RWPE1 (cell line): ENCODE data around the gene IRX3.

Experiments
- CTCF ChIA-PET: fragments of 350-600 bp; sonication (Branson Sonifier 250); formaldehyde crosslinking; extraction: SDS; loops from one replicate; lab custom pipeline; 2021; lab: Yijun Ruan, JAX
- POLR2A ChIA-PET: fragments of 400-600 bp; formaldehyde crosslinking; extraction: SDS; loops from one replicate; lab custom pipeline; 2020; ENCODE audit warnings: antibody characterized with exemption; ENCODE audit not compliant: low non-redundant PET; lab: Yijun Ruan, JAX
- DNase-seq: peaks from one replicate; pipeline ENCODE4 v3.0.0; 2012; ENCODE audit warnings: low spot score
- H3K27ac ChIP-seq: fragments of 450-650 bp; 2 replicates; pipeline ENCODE4 v1.5.1; 2017
- TF ChIP-seq, protein P1 (sequence below): fragments of 450-650 bp; conservative IDR thresholded peaks from 2 replicates; pipeline ENCODE4 v1.5.1; 2017; ENCODE audit warnings: low read depth, mild to moderate bottlenecking

The IRX3 gene

DNA sequence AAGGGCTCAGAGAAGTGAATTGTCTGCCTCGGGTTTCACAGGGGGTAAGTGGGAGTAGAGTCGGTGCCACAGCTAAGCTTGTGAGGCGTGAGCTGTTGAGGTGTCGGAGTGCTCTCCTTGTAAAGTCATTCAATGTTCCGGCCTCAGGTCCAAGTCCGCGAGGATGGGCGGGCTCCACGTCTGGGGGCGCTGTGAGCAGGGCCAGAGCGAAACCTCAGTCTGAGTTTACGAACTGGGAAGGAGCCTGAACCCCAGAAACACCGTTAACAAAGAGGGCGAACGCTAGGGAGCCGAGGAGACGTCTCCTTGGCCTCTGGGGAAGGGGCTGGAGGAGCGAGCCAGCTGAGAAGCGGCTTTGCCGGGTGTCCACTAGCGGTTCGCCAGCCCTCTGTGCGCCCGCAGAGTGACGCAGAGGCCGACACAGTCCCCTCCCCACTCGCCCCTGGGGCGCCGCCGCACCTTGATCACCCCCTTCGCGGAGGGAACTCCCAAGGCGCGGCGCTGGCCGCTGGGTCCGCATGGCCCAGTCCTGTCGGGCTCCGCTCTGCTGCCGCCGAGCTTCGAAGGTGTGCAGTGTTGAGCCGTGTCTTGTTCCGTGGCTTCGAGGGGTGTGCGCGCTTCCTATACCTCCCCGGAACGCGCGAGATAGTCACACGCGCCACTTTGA lies 4.9 kb downstream of the IRX3 start:
- TF ChIP-seq, protein P1, sequence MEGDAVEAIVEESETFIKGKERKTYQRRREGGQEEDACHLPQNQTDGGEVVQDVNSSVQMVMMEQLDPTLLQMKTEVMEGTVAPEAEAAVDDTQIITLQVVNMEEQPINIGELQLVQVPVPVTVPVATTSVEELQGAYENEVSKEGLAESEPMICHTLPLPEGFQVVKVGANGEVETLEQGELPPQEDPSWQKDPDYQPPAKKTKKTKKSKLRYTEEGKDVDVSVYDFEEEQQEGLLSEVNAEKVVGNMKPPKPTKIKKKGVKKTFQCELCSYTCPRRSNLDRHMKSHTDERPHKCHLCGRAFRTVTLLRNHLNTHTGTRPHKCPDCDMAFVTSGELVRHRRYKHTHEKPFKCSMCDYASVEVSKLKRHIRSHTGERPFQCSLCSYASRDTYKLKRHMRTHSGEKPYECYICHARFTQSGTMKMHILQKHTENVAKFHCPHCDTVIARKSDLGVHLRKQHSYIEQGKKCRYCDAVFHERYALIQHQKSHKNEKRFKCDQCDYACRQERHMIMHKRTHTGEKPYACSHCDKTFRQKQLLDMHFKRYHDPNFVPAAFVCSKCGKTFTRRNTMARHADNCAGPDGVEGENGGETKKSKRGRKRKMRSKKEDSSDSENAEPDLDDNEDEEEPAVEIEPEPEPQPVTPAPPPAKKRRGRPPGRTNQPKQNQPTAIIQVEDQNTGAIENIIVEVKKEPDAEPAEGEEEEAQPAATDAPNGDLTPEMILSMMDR: no peak
- no peak overlapping the region; the same call in 1 of the 2 replicates for H3K27ac ChIP-seq
- ChIA-PET POLR2A (no interaction called here), CTCF (interaction anchor here (0.8 to 1.1 kb wide), 3 partner anchors 150 to 649 kb away, joined by 4 read pairs; partner anchors contain the start of gene IRX5)
- no peak for DNase-seq

DNA sequence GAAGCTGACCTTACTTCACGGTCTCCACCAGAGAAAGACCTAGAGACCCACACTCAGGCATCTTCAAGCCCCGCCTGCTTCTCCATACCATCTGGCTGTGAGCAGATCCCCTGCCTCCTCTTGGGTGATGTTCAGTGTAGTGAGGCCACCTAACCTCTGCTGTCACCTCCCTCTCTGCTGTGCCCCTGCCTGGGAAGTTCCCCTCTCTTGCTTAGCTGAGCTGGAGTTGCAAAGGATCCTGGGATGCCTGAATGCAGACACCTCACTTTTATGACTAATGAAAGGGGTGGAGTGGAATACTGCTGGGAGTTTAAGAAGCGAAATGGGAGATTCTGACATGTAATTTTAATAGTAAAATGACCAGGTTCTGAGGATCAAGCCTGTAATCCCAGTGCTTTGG lies 5.8 kb downstream of the IRX3 start:
- ChIA-PET POLR2A (no interaction called here), CTCF (interaction anchor here (0.7 kb wide), 1 partner anchor 648 kb away, joined by 3 read pairs; no protein-coding TSS in a partner anchor)
- DNase-seq: peak; percentile 11

DNA sequence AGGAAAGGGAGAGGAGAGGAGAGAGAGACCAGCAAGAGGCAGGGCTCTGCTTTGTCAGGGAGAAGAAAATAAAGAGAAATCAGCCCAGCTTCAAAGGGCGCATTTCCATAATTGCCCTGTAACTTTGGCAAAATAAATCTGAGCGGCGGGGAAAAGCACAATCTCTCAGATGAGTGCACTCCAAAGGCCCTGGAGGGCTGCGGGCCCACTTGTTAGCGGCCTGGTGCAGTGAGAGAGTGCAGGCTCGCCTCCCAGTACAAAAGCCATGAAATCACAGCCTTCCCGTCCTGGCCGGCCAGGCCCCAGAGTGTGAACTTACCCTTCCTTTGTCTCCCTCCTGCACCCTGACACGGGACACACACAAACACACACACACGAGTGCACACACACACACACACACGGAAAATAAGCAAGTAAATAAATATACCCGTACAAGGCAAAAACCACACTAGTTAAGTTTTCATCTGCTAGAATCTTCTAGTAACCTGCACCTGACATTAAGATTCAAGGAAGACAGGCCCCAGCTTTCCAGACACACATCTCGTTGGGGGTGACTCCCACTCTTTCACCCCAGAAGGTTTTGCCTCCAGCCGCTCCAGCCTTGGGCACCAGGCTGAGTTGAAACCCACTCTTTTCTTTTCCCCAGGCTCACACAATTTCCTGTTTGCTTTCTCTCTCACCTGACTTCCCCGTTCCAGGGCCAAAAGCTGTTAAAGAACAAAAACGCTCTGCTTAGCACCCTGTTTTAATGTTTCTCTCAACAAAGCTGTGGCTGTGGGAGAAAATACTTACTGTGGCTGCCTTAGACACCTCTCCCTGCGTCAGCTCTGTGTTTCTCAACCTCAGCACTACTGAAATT lies 8.5 kb downstream of the IRX3 start:
- TF ChIP-seq, protein P1: no peak
- DNase-seq: no peak
- H3K27ac ChIP-seq: no peak overlapping the region
- POLR2A ChIA-PET: no interaction called here
- CTCF ChIA-PET: no interaction called here

More for the DNA sequence above, 5.8 kb downstream of the IRX3 start:
- TF ChIP-seq, protein P1: no peak
- H3K27ac ChIP-seq: no peak overlapping the region; the same call in 1 of the 2 replicates

DNA sequence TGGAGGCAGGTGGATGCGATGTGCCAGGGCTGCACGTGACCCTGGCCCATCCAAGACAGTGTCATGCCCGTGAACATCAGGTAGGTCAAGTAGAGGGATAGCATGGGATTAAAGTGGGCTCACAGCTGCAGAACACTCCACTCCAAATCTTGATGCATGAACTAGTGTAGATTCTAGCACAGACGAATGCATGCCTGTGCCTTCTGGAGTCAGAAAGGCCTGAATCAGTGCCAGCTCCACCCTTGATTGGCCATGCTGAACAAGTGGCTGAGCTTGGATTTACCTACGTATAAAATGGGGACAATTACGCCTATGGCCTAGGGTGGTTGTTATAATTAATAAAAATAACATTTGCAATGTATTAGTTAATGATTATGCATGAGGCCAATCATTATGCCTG lies 10.6 kb downstream of the IRX3 start:
- POLR2A ChIA-PET: no interaction called here
- CTCF ChIA-PET: interaction anchor here (0.8 kb wide), 2 partner anchors 9 to 376 kb away, joined by 3 read pairs; no protein-coding TSS in a partner anchor
- no peak overlapping the region for H3K27ac ChIP-seq
- DNase-seq: no peak
- TF ChIP-seq, protein P1: no peak

DNA sequence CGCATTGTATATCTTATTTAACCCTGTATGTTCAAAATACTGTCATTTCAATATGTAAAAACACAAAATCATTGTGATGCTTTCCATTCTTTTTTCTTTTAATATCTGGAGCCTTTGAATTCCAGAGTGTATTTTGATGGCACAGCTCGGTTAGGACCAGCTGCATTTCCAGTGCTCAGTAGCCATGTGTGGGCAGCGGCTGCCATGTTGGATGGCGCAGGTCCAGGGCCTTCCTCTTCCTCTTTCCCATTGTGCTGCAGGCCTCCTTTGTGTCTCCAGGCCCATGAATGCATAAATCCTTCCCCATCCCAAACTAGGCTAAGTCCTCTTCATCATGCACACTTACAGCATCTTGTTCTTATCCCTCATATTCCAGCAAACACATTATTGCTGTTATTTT lies 13.0 kb downstream of the IRX3 start:
- DNase-seq: no peak
- ChIA-PET CTCF (no interaction called here), POLR2A (no interaction called here)
- no peak overlapping the region for H3K27ac ChIP-seq
- TF ChIP-seq, protein P1: no peak

GRCh38 chr16:54270711-54271110 lies 15.9 kb downstream of the IRX3 start:
- ChIA-PET CTCF (no interaction called here), POLR2A (no interaction called here)
- TF ChIP-seq, protein P1: no peak
- no peak for DNase-seq
- H3K27ac ChIP-seq: no peak overlapping the region
